Activated T-helper 1 cell treated with anti-CD3 and anti-CD28 coated beads, Interleukin-2, amount 50 U/mL, for 16 hours (primary cell): ENCODE data around the gene SPACA4.

Source experiments
- DNase-seq, 2 donors: peaks; one replicate each; pipeline ENCODE4 v3.0.0-alpha.2; 2020; ENCODE audit warnings: low read depth in 1 of 2, low spot score in 1 of 2

The SPACA4 gene

GRCh38 chr19:48596679-48597465 lies 9.7 kb upstream of the SPACA4 start:
- no peak for DNase-seq

DNA sequence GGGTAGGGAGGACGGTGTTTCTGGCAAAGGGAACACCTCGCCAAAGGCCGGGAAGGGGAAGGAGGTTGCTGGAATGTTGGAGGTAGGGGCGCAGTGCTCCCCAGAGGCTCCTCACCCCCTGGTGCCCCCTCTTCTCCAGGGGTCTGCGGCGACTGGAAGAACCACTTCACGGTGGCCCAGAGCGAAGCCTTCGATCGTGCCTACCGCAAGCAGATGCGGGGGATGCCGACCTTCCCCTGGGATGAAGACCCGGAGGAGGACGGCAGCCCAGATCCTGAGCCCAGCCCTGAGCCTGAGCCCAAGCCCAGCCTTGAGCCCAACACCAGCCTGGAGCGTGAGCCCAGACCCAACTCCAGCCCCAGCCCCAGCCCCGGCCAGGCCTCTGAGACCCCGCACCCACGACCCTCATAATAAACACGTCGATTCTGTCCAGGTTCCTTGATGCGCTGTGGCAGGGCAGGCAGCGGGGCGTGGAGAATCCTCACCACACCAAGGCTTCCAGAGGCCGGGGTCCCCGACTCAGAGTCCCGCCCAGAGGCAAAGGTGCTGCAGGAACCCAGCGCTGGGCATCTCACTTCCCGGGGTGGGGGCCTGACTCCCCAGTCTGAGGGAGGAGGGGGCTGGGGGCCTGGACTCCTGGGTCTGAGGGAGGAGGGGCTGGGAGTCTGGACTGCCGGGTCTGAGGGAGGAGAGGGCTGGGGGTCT lies 7.4 kb upstream of the SPACA4 start:
- no peak for DNase-seq

- DNase-seq = no peak
Measured at GRCh38 chr19:48600679-48601417, 5.7 kb upstream of the SPACA4 start.

GRCh38 chr19:48603001-48603400 lies 3.5 kb upstream of the SPACA4 start:
- DNase-seq = no peak

GRCh38 chr19:48603449-48603848 lies 3.1 kb upstream of the SPACA4 start:
- no peak for DNase-seq

DNA sequence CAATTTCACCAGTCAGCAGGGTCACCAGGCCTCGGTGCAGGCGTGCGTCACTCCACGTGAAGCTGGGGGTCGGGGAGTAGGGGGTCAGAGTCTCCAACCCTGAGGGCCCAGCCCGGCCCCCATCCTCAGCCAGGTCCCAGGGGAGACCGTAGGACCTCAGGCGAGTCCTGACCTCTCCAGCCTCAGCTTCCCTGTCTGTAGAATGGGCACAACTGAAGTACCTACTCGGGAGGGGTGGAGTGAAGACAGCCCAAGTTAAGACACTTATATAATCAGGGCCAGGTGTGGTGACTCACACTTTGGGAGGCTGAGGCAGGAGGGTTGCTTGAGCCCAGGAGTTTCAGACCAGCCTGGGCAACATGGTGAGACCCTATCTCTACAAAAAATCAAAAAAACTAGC lies 2.7 kb upstream of the SPACA4 start:
- DNase-seq = no peak

DNA sequence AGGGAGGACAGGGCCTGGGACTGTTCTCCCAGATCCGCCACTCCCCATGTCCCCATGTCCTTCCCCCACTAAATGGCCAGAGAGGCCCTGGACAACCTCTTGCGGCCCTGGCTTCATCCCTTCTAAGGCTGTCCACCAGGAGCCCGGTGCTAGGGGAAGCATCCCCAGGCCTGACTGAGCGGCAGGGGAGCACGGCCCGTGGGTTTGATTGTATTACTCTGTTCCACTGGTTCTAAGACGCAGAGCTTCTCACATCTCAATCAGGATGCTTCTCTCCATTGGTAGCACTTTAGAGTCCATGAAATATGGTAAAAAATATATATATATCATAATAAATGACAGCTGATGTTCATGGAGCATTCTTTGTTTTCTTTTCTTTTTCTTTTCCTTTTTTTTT lies 815 bp downstream of the SPACA4 start:
- no peak for DNase-seq

DNA sequence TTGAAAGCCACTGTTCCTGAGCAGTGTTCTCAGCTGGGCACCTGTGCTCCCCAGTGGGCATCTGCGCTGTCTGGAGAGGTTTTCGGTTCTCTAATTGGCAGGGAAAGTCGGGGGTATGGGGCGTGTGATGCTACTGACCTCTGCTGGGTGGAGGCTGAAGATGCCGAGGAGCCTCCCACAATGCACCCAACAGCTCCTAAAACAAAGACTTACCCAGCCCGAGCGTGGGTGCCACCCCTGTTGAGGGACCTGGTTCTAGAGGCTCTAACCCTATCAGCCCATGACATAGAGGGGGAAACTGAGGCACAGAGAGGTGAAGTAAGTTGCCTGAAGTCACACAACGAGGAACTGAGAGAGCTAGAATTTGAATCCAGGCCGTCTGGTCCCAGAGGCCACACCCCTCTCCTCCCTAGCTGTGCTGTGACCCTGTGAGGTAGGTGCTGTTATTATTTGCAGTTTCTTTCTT lies 2.3 kb downstream of the SPACA4 start:
- no peak for DNase-seq

GRCh38 chr19:48609571-48610108 lies 3.1 kb downstream of the SPACA4 start:
- no peak for DNase-seq

GRCh38 chr19:48611872-48612271 lies 5.3 kb downstream of the SPACA4 start:
- DNase-seq = no peak

DNA sequence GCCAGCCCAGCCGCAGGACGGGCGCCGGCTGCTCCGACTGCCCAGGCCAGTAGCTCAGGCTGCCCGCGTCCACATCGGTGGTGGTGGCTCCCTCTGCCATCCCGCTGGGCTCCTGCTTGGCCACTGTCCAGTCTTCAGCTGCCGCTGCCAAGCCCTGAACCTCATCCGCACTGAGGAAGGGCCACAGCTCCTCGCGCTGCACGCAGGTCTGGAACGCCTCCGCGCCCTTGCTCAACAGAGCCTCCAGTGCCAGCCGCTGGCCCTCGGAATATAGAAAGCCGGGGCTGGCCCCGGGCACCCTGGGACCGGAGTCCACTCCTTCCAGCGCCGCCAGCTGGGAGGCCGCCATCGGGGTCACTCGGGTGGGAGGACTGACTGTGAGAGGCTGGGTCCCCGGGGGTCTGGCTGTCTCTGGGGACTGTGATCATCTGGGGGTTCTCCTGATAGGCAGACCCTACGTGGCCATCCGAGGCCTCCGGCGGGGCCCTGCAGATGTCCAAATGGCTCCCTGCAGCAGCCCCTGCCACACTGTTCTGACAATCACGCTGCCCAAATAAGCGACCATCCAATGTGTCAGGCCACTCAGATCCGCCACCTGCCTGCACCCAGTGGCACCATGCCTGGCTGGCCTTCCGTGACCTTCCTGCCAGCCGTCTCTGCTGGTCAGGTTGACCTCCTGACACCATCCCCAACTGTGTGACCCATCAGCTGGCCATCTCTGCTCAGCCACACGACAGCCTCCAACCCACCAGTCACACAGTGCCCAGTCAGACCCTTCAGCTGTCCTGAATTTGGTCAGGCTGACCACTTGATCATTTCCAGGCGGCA lies 6.7 kb downstream of the SPACA4 start:
- no peak for DNase-seq

DNA sequence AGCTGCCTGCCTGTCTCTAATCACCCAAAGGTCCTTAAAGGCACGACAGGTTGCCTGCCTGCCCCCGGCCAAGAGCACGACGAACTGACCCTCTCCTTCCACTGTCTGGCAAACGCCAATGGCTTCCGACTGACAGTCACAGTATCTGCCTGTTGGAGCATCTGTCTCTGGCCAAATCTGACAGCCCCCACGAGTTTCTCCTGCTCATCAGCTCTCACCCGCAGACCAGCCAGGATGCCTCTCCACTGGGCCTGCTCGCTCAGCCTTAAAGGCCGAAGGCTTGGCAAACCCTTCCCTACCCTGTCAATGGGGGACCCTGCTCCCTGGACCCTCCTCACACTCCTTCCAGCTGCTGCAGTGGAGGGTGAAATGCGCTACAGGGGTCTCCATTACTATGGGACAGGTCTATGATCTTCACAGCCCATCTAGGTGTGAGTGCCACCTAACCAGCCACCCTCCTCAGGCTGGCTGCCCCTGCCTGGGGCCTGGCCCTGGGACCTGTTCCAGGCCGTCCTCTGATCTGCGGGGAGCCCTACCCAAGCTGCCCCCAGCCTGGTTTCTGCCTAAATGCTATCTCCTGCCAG lies 7.4 kb downstream of the SPACA4 start:
- no peak for DNase-seq

DNA sequence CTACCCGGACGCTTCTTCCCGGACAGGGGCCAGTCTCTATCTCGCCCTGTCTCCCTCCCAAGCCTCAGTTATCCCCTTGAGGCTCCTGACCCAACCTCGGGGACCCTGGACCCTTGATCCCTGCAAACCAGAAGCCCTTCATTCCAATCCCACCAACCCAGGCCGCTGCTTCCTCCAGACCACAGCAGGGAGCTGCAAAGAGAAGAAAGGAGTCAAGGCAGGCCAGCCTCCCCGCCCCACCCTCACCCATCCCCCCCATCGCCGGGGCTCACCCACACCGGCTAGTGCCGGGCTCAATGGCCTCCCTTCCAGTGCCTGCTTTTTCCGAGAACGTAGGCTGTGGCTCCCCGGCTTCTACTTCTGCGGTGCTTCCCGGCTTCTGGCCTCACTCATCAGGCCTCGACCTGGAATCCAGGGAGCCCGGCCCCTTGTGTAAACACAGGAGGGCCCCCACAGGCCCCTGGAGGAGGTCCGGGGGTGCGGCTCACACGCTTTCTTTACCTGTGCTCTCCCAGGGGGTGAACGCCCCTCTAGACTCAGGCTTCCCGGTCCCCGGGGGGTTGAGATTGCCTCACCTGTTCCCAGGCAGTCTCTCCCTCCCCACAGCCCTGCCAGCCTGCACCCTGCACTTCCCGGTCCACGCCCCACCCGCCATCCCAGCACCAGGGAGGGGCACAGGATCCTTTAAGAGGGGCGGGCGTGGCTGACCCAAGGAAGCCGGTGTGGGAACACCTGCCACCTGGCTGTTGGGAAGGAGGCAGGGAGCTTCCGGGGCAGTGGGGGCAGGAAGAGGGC lies 8.1 kb downstream of the SPACA4 start, which contains the start of gene FAM83E:
TSS of gene FAM83E (minus strand) at position 641 of the 795 bp plus-strand sequence. CDS start 1,704 bp downstream, outside the sequence.
- no peak for DNase-seq

DNA sequence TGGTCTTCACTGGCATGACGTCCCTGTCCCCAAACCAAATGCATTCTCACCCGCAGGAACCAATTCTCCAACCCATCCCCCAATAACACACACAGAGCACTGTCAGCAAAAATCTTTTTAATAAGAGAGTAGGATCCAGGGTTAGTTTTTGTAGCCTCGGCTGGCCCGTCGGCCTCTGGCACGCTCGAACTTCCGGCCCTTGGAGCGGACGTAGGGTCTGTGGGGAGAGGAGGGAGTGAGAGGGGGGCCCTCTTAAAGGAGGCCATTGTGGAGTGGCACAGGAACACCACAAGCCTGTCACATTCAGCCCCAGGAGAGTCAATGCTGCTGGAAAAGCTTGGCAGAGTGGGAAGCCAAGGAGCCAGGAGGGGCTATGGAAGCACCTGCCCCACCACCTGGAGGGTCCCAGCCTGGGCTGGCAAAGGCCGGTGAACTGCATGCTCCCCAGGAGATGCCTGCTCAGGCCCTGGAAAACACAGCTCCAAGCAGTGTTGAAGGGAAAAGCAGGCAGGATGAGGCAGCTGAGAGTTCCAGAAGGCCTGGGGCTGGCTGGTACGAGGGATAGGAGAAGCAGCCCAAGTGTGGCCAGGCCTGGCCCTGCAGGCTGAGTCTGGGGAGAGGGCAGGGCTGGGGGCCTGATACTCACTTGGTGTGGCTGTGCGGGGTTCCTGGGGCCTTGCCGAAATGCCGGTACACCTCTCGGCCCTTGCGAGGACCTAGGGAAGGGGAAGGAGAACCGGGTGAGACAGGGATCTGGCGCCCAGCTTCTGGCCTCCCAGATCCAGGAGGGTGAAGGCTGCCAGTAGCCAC lies 8.9 kb downstream of the SPACA4 start:
- DNase-seq = no peak

DNA sequence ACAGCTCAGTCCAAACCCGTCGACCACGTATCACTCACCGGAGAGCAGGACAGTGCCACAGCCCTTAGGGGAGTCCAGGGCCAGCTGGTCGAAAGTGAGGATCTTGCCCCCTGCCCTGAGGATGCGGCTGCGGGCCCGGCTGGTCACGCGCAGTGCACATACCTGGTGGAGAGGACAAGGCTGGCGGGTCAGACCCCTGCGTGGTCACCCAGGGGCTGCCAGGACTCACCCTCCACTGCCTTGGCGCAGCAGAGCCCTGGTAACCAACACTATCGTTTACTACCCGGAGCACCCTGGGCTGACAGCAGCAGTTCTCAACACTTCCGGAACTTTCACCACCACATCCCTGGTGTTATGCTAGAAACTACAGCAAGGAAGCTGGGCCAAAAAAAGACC lies 9.5 kb downstream of the SPACA4 start:
- DNase-seq = no peak

GRCh38 chr19:48616491-48617056 lies 10.0 kb downstream of the SPACA4 start:
- DNase-seq = no peak

DNA sequence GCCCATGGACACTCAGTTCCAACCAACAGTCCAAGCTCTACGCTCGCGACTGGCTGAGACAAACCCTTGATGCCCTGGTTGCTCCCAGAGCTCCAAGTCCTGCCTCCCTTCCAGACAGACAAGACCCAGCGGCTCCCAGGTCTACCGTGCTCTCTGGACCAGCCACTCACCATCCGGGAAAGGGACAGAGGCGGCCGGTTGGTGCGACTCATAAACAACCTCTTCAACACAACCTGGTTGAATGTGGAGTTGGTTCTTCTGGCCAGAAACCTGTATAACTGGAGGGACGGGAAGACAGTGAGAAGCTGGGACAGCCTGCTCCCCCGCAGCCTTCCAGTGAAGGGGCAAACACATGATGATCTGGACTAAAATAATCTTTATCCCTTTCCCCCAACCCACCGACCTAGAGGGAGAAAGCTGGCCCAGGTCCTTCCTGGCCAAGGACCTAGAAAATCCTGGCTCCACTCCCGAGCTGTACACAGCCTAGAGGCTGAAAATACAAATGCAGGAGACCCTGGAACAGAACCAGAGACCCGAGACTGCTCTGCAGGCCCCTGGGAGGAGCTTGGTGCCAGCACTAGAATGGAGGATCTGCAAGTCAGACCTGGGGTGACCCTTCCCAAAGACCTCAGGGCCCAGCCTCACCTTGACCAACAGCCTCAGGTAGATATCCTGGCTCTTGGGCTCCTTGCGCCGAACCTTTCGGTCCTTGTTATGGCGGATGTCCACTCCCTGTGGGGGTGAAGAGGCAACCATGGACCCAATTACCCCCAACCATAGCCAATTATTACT lies 10.8 kb downstream of the SPACA4 start:
- DNase-seq = no peak
